Neural progenitor cell (in vitro differentiated cells): ENCODE measurements around the gene VTI1A.

Experiments used
- CTCF ChIP-seq: fragments of 200-600 bp; sonication (generic); IDR thresholded peaks from 2 replicates; pipeline ENCODE4 v1.5.1; 2017; ENCODE audit warnings: antibody characterized with exemption, mild to moderate bottlenecking
- EZH2 ChIP-seq: fragments of 200-600 bp; sonication (generic); IDR thresholded peaks from 2 replicates; pipeline ENCODE4 v1.6.1; 2017; ENCODE audit warnings: antibody characterized with exemption, mild to moderate bottlenecking, moderate library complexity
- EZH2phosphoT487 ChIP-seq: fragments of 200-600 bp; sonication (generic); IDR thresholded peaks from 2 replicates; pipeline ENCODE4 v1.6.1; 2017; ENCODE audit warnings: antibody characterized with exemption

GRCh38 chr10:112774210-112774609, 327.2 kb downstream of the VTI1A start:
- TF ChIP-seq EZH2 (no peak), CTCF (no peak), EZH2phosphoT487 (no peak)
